T-helper 2 cell treated with Interferon-gamma antibody and Interleukin-4, amounts not matched to agents 100 ng/mL and 5 ng/mL, for 36 hours (primary cell): Measurements from ENCODE around the gene SEMA4D. TPM values are rescaled to one million over a fixed set of nuclear protein-coding genes. Genes with fewer than 3 reads are reported as not detected.

ENCODE experiments used
- intact Hi-C: fragments of 100-400 bp; cut with micrococcal nuclease; formaldehyde crosslinking; loops from one replicate; pipeline ENCODE4 v1.15.1; 2023
- total RNA-seq: library from RNA; stranded (reverse); gene quantifications from 2 replicates; pipeline ENCODE4 v1.2.3, GENCODE V29; 2022

SEMA4D gene
- total RNA-seq, 1 donor from 2014 or later = 458 TPM

- intact Hi-C loops = loop anchor here (2.0 to 5.0 kb wide), 2 partner anchors 101 to 119 kb away; partner anchors contain the start of gene SECISBP2
These were observed 80.0 kb downstream of the SEMA4D start for GRCh38 chr9:89417832-89418473.

DNA sequence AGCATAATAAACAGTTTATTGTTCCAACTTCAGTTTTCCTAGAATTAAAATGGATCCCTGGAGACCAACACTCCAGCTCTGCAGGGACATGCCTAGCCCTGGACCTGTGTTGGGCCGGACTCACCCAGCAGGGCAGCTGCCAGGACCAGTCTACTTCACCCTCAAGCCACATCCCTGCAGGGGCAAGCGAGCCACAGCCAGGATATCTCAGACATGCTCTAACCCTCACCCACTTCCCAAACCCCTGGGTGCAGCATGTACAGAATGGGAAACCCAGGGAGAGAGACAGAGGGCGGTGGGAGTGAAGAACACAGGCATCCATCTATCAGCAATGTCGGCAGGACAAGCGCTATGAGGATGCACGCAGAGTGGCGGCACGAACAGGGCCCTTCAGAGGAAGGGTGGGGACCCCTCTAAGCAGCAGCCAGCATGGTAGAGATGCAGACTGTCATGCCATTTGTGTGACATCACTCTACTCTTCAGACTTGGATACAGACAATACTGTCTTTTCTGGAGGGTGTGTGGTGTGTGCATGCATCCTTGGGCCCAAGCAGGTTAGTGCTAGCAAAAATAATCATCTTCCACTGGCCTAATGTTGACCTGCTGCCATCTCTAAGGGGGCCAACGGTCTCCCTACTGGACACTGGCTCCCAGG, 83.1 kb downstream of the SEMA4D start:
- intact Hi-C loops = loop anchor here (5.0 kb wide), 1 partner anchor 97 kb away; the partner anchor contains the start of gene SECISBP2

DNA sequence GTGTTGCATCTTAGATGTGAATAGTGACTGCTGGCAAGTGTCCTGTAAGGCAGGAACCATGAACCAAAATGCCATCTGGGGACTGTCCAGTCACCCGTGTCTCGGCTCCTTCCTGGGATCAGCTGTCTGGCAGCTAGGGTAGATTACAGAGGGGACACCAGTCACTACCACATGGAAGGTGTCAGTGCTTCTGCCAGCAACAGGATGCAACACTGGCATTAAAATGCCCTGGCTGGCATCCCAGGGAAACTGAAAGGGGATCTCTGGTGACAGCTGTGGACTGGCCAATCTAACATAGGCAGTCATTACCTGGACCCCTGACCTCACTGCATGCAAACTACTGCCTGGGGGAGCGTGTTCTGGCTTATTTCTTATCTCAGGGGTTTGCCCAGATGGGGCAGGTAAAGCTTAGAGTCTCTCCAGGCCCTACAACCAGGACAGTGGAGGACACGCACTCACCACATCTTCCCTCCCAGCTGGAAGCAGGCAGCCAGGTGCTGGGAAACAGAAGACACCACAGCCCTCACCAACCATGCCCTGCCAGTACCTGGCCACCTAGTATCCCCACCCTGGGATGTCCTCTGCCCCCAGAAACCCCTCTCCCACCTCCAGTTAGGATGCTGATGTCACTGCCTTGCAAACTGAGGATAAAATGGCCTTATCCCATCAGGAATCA, 83.8 kb downstream of the SEMA4D start:
- intact Hi-C loops = no loop called here

- intact Hi-C loops = no loop called here
These were observed 85.0 kb downstream of the SEMA4D start for GRCh38 chr9:89412951-89413350.

- intact Hi-C loops = no loop called here
These were observed 85.4 kb downstream of the SEMA4D start for GRCh38 chr9:89412541-89412940.

- intact Hi-C loops = no loop called here
These were observed 86.2 kb downstream of the SEMA4D start for GRCh38 chr9:89411759-89412158.

- intact Hi-C loops = loop anchor here (1.0 kb wide), 2 partner anchors 9 to 139 kb away; no protein-coding TSS in a partner anchor
These were observed 87.1 kb downstream of the SEMA4D start for GRCh38 chr9:89410641-89411350.

DNA sequence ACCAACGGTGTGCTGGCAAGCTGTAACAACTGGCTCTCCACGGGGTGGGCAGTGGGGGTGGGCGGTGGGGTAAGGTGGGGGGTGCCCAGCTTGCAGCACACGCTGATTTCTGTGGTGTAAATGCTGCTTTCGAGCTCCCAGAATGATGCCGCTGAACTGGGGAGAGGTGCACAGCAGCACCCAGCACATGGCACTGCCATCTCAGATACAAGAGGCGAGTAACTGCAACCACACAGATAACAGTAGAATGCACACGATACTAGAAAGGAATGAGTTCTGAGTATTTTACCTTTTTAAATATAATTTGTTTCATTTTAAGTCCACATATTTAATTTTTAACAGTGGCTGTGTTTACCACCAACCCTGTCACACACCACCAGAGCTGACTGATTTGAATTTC, 87.9 kb downstream of the SEMA4D start:
- intact Hi-C loops = loop anchor here (1.0 kb wide), 2 partner anchors 9 to 139 kb away; no protein-coding TSS in a partner anchor

- intact Hi-C loops = loop anchor here (2.0 to 5.0 kb wide), 2 partner anchors 17 to 72 kb away; no protein-coding TSS in a partner anchor
These were observed 88.4 kb downstream of the SEMA4D start for GRCh38 chr9:89409466-89409865.

DNA sequence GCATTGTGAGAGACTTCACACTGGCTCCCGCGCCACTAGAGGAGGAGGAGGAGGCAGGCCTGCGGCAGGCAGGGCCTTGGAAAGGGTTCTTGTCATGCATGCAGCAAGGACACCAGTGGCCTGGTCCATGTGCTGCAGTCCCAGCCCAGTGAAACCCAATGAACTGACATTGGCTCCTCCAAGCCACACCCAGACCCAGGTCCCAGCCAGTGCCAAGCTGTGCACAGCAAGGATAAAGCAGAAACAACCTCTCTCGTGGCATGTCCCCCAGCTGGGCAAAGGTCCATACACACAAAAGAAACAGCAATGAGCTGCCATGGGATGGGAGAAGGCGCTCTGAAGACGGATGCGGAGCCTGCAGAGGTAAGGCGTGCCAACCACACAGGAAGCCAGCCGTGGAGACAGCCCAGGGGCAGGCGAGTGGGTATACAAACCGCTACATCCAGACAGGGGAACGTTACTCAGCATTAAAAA, 89.2 kb downstream of the SEMA4D start:
- intact Hi-C loops = loop anchor here (2.0 to 5.0 kb wide), 2 partner anchors 18 to 71 kb away; no protein-coding TSS in a partner anchor

GRCh38 chr9:89407070-89407469, 90.8 kb downstream of the SEMA4D start:
- intact Hi-C loops = loop anchor here (5.0 kb wide), 1 partner anchor 70 kb away; no protein-coding TSS in a partner anchor

DNA sequence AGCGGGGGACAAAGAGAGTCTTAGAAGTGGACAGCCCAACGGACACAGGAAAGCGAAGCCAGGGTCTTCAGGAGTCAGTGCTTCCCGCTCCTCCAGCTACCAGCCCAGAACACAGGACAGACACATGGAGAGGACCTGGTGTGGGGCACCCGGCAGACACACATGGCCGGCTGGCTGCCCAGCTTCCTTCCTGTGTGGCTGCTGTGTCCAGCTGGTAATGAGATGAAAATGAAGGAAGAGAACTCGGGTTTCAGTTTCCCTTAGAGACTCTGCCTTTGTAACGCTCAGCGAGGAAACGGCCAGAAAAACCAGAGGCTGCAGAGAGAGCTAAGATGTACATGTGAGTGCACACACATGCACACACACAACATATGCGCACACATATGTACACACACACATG, 92.1 kb downstream of the SEMA4D start:
- intact Hi-C loops = loop anchor here (5.0 kb wide), 1 partner anchor 69 kb away; no protein-coding TSS in a partner anchor

GRCh38 chr9:89404074-89404473, 93.8 kb downstream of the SEMA4D start:
- intact Hi-C loops = no loop called here

GRCh38 chr9:89402695-89403427, 95.1 kb downstream of the SEMA4D start:
- intact Hi-C loops = no loop called here

DNA sequence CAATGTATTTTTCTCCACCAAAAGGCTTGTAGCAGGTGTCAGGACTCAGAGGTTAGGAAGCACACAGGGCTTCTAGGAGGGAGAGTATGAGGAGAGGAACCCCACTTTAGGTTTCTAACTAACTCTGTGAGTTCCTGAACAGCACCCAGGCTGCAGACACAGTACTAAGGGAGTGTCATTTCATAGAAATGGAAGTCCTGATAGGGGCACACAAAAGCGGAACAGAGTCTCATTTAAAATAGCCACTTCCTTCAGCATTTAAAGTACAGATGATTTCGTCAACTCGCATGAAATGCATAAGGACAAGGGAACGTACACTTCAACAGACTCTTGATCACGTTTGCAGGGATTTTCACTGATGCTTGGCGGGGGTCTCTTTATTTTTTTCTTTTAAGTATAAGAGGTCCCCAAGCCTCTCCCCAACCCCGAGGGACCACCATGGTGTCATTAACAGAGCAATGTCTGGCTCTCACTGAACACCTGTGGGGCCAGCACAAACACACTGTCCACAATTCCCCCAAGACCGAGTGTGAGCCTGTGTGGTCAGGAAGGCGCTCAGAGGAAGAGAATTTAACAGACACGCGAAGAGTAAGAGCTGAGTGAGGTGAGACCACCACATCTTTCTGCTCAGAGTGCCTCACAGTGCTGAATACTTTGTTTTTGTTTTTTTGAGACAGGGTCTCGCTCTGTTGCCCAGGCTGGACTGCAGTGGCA, 97.4 kb downstream of the SEMA4D start:
- intact Hi-C loops = no loop called here

- intact Hi-C loops = no loop called here
These were observed 99.3 kb downstream of the SEMA4D start for GRCh38 chr9:89398621-89399020.

- intact Hi-C loops = no loop called here
These were observed 100.4 kb downstream of the SEMA4D start for GRCh38 chr9:89397471-89397870.

DNA sequence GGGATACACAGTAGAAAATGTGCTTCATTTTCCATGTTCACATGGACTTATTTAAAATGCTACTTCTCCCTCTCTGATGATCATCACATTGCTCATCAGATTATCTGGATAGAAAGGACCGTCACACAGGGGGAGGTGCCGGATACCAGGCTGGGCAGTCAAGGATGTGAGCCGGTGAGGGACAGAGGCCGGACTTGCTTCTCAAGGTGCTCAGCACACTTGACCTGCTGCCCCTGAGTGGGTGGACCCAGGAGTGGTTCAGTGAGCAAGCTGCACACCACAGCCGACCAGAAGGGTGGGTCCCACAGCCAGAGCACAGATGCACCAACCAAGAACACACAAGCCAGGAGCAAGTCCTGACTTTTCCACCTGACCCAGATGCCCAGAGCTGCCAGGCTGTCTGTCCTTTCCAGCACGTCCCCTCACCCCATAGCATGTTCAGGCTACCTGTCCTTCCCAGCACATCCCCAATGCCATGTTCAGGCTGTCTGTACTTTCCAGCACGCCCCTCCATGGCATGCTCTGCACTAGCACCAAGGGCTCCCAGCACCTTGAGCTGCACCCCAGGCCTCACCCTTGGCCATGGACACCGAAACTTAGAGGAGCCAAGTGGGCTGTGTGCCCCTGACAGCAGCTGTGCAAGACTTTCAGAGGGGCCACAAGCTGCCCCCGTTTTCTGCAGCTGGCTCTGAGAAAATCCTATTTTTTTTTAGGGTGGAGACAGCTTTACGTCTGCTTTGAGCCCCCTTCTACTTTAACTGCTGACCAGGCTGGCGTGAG, 101.8 kb downstream of the SEMA4D start:
- intact Hi-C loops = no loop called here

DNA sequence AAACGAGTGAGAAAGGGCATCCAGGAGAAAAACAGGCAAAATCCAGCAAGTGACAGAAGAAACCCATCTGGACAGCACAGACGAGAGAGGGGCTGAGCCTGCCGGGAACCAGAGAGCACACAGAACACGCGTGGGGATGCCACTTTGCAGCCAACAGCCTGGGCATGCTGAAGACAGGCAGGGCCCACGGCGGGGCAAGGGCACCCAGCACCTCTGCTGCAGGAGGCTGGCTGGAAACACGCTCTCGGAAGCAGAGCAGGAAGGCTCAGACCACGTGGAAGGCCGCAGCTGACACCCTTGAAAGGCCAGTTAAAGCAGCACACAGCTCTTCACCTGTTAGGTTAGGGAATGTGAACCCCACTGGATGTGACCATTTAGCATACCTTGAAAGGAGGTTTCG, 103.5 kb downstream of the SEMA4D start:
- intact Hi-C loops = no loop called here
